Kidney (tissue), 14 donors: Measurements from ENCODE around the gene TCP10L. TPM values are rescaled to one million over a fixed set of nuclear protein-coding genes. Genes with fewer than 3 reads are reported as not detected.
"Not testable (repeated sequence)": the region's sequence is repeated elsewhere in the genome, so short reads cannot be mapped to it uniquely, and the experiment has no call there.

Experiments used
- DNase-seq, 5 donors: peaks; one replicate each; pipeline ENCODE4 v3.0.0-alpha.2; 2013 to 2020
- FAIRE-seq: peaks from 2 replicates; lab custom pipeline; 2012; peaks lifted over from hg19 to GRCh38; lab: Jason Lieb, UNC
- H3K27ac ChIP-seq, 2 donors: one replicate each; pipeline ENCODE4 v1.7.0; 2013; ENCODE audit warnings: low read depth in 2 of 2, low read length in 2 of 2, inconsistent platforms in 1 of 2
- H3K27me3 ChIP-seq: one replicate; pipeline ENCODE4 v1.7.1; 2013; ENCODE audit warnings: low read length, inconsistent platforms; ENCODE audit not compliant: control insufficient read depth, insufficient read depth
- H3K36me3 ChIP-seq, 3 donors: one replicate each; pipeline versions ENCODE4 v1.7.0 to v1.7.1; 2013; ENCODE audit warnings: low read length in 3 of 3, control low read depth in 1 of 3, inconsistent platforms in 1 of 3; ENCODE audit not compliant: insufficient read depth in 3 of 3, control insufficient read depth in 2 of 3
- H3K4me1 ChIP-seq, 3 donors: one replicate each; pipeline versions ENCODE4 v1.7.0 to v1.7.1; 2013; ENCODE audit warnings: low read length in 3 of 3, inconsistent platforms in 1 of 3, low read depth in 1 of 3; ENCODE audit not compliant: control insufficient read depth in 2 of 3, insufficient read depth in 2 of 3
- H3K4me3 ChIP-seq, 3 donors: one replicate each; pipeline versions ENCODE4 v1.7.0 to v1.8.1; 2013; ENCODE audit warnings: low read length in 3 of 3, control low read depth in 1 of 3, inconsistent platforms in 1 of 3
- H3K9ac ChIP-seq, 3 donors: one replicate each; pipeline versions ENCODE4 v1.7.0 to v1.7.1; 2013; ENCODE audit warnings: low read length in 3 of 3, control low read depth in 1 of 3, inconsistent platforms in 1 of 3
- H3K9me3 ChIP-seq, 3 donors: one replicate each; pipeline versions ENCODE4 v1.7.0 to v1.7.1; 2013; ENCODE audit warnings: low read length in 3 of 3, control low read depth in 1 of 3, inconsistent platforms in 1 of 3; ENCODE audit not compliant: control insufficient read depth in 2 of 3, insufficient read depth in 1 of 3
- intact Hi-C: fragments of 100-400 bp; cut with DNase I; formaldehyde crosslinking; loops from one replicate; pipeline ENCODE4 v1.11.1; 2022
- polyA plus RNA-seq: library from polyadenylated mRNA; stranded (reverse); fragments of 350-450 nt; fragmentation: Illumina TruSeq; extraction: RNeasy Lipid Tissue Mini Kit (QIAGEN cat#74804); gene quantifications from one replicate; pipeline ENCODE4 v1.2.3, GENCODE V29; 2014; ENCODE audit warnings: low read depth, low replicate concordance; ENCODE audit not compliant: insufficient read depth
- total RNA-seq: library from RNA; stranded (reverse); fragmentation: NEBNext Ultra II Directional; extraction: Animal tissue kit (Norgen Biotek cat#: 25700); gene quantifications from one replicate; pipeline ENCODE4 v1.2.1, GENCODE V29; 2021
- TF ChIP-seq, protein P1 (sequence below): IDR thresholded peaks from 3 replicates; pipeline ENCODE4 v1.5.1; 2012; ENCODE audit warnings: mild to moderate bottlenecking, moderate library complexity, borderline replicate concordance; ENCODE audit not compliant: insufficient read depth; ENCODE audit errors: extremely low read depth
- donor health status: control.
- donor health status: control.
- donor health status: control.
- donor health status: control.
- donor health status: control.
- donor health status: DM: yes; HTN: yes; CAD: no.
- donor health status: Normal renal cell carcinoma (clear cell type).

TCP10L gene
- total and polyA plus RNA-seq, 2 donors from 2014 or later, result 2.2 to 5.2 TPM

- no peak overlapping the region for H3K27ac ChIP-seq
- FAIRE-seq, result no peak
- intact Hi-C loops, result no loop called here
- H3K36me3 ChIP-seq, result peaks cover 0 to 3% (median 0%) of the 10 kb centered on the region in 3 donors
- H3K9ac ChIP-seq, result no peak overlapping the region
- H3K4me1 ChIP-seq, result no peaks in the 10 kb centered on the region
- no peaks in the 10 kb centered on the region for H3K27me3 ChIP-seq
- no peak overlapping the region for H3K4me3 ChIP-seq
- H3K9me3 ChIP-seq, result no peaks in the 10 kb centered on the region
- TF ChIP-seq, protein P1, sequence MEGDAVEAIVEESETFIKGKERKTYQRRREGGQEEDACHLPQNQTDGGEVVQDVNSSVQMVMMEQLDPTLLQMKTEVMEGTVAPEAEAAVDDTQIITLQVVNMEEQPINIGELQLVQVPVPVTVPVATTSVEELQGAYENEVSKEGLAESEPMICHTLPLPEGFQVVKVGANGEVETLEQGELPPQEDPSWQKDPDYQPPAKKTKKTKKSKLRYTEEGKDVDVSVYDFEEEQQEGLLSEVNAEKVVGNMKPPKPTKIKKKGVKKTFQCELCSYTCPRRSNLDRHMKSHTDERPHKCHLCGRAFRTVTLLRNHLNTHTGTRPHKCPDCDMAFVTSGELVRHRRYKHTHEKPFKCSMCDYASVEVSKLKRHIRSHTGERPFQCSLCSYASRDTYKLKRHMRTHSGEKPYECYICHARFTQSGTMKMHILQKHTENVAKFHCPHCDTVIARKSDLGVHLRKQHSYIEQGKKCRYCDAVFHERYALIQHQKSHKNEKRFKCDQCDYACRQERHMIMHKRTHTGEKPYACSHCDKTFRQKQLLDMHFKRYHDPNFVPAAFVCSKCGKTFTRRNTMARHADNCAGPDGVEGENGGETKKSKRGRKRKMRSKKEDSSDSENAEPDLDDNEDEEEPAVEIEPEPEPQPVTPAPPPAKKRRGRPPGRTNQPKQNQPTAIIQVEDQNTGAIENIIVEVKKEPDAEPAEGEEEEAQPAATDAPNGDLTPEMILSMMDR, result no peak
- no peak for DNase-seq
These were observed 51.2 kb downstream of the TCP10L start for GRCh38 chr21:32534113-32534512.

- Histone ChIP-seq H3K9me3 (no peaks in the 10 kb centered on the region), H3K4me1 (no peaks in the 10 kb centered on the region), H3K27me3 (no peaks in the 10 kb centered on the region), H3K27ac (no peak overlapping the region), H3K4me3 (no peak overlapping the region), H3K9ac (no peak overlapping the region), H3K36me3 (peaks cover 0 to 3% (median 0%) of the 10 kb centered on the region in 3 donors)
- FAIRE-seq (no peak), DNase-seq (no peak)
- intact Hi-C loops, result no loop called here
- TF ChIP-seq, protein P1, result no peak
These were observed 51.7 kb downstream of the TCP10L start for GRCh38 chr21:32533611-32534010.

- H3K9me3 ChIP-seq, result no peaks in the 10 kb centered on the region
- no peaks in the 10 kb centered on the region for H3K27me3 ChIP-seq
- peaks cover 0 to 3% (median 0%) of the 10 kb centered on the region in 3 donors for H3K36me3 ChIP-seq
- H3K27ac ChIP-seq, result no peak overlapping the region
- H3K4me1 ChIP-seq, result no peaks in the 10 kb centered on the region
- intact Hi-C loops, result no loop called here
- H3K9ac ChIP-seq, result no peak overlapping the region
- FAIRE-seq (no peak), DNase-seq (no peak)
- H3K4me3 ChIP-seq, result no peak overlapping the region
- TF ChIP-seq, protein P1, result no peak
These were observed 52.3 kb downstream of the TCP10L start for GRCh38 chr21:32533053-32533452.

DNA sequence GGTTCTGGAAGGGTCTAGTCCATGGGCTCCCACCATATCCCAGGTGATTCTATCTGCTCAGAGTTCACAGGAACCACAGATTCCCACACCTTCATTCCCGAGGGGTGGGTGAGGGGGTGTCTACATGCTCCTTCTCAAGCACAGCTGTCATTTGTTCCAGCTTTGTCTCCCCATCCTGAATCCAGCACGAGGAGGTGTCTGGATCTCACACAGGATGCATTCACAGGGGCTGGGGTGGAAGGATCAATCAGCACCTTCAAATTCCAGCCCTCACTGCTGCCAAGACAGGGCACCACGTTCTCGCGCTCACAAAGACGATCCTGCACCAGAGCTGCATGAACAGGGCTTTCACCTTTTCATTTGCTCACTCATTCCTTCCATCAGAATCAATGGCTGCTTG, 52.7 kb downstream of the TCP10L start:
- intact Hi-C loops, result no loop called here
- TF ChIP-seq, protein P1, result no peak
- no peak overlapping the region for H3K4me3 ChIP-seq

GRCh38 chr21:32531561-32531960, 53.8 kb downstream of the TCP10L start:
- peak in 3 of 5 donors; percentile 16 to 53 (median 37) for DNase-seq
- H3K27ac ChIP-seq, H3K9me3 ChIP-seq, H3K27me3 ChIP-seq, H3K4me3 ChIP-seq, intact Hi-C loops, H3K9ac ChIP-seq, FAIRE-seq, H3K36me3 ChIP-seq, H3K4me1 ChIP-seq: not testable (repeated sequence)

More for the DNA sequence above, 52.7 kb downstream of the TCP10L start:
- no peak overlapping the region for H3K27ac ChIP-seq
- H3K9me3 ChIP-seq, result no peaks in the 10 kb centered on the region
- DNase-seq (no peak), FAIRE-seq (no peak)
- H3K9ac ChIP-seq, result no peak overlapping the region
- no peaks in the 10 kb centered on the region for H3K27me3 ChIP-seq
- peaks cover 0 to 3% (median 0%) of the 10 kb centered on the region in 3 donors for H3K36me3 ChIP-seq
- H3K4me1 ChIP-seq, result no peaks in the 10 kb centered on the region
